Left renal cortex interstitium (tissue), 4 donors: ENCODE results near the gene LRRC32. TPM values are rescaled to one million over a fixed set of nuclear protein-coding genes. Genes with fewer than 3 reads are reported as not detected.
"Not testable (repeated sequence)": the region's sequence is repeated elsewhere in the genome, so short reads cannot be mapped to it uniquely, and the experiment has no call there.

Source experiments
- DNase-seq, 4 donors: peaks; one replicate each; pipeline ENCODE4 v3.0.0-alpha.2; 2013; ENCODE audit warnings: low read depth in 4 of 4, low spot score in 2 of 4, missing footprints in 1 of 4
- polyA plus RNA-seq, 4 donors: library from polyadenylated mRNA; unstranded; fragments of 120-200 nt; gene quantifications; one replicate each; pipeline ENCODE4 v1.2.1, GENCODE V29; 2013; ENCODE audit not compliant: insufficient read length in 4 of 4

Gene LRRC32
- polyA plus RNA-seq, 4 donors = 57.0 to 79.4 (median 61.6) TPM

- no peak for DNase-seq
These were observed 38.1 kb downstream of the LRRC32 start for GRCh38 chr11:76632492-76632891.

DNA sequence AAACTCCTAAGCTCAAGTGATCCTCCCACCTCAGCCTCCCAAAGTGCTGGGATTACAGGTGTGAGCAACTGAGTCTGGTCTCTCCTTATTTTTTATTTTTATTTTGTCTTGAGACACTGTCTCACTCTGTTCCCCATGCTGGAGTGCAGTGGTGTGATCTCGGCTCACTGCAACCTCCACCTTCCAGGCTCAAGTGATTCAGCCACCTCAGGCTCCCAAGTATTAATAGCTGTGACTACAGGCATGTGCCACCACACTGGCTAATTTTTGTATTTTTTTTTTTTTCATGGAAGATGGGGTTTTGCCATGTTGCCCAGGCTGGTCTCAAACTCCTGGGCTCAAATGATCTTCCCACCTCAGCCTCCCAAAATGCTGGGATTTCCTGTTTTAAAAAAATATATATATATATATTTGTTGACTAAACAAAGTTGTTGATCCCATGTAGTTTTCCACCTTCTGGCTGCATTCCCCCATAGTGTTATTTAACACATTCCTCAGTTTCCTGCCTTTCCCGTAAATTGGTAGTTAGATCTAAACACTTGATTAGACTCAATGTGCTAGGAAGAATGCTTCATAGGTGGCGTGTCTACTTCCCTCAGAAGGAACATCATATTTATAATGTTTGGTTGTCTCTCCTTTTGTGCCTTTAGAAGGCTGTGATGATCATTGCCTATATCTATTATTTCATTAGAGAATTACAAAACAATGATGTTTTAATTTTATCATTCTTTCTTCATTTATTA, 38.8 kb downstream of the LRRC32 start:
- no peak for DNase-seq

GRCh38 chr11:76630600-76631281, 39.8 kb downstream of the LRRC32 start:
- DNase-seq = no peak

DNA sequence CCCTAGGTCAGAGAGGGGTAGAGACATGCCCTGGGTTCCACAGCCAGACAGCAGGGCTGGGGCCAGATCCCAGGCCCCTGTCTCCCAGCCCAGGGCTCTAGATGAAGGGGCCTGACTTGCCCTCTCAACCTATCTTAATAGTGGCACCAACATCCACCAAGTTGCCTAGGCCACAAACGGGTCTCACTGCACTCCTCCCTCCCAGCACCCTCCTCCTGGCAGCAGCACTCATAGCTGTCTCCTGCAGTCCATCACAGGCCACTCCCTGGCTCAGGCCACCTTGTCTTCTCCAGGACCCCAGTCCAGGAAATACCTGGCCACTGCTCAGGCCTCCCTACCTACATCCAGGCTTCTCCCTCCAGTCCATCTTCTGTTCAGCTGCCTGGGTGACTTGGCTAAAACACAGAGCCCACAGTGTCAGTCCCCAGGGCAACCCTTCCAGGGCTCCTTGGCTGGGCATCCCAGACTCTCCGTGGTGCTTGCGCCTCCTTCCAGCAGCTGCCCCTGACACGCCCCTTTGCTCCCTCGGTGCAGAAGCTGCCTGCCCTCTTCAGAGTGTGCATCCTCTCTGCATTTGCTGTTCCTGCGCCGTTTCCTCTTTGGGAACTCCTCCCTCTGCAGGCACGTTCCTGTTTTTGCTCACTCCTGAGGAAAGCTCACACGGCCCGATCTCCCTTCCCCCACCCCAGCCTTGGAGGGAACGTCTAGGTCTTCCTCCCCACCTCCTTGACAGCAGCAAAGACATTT, 40.5 kb downstream of the LRRC32 start:
- no peak for DNase-seq

DNA sequence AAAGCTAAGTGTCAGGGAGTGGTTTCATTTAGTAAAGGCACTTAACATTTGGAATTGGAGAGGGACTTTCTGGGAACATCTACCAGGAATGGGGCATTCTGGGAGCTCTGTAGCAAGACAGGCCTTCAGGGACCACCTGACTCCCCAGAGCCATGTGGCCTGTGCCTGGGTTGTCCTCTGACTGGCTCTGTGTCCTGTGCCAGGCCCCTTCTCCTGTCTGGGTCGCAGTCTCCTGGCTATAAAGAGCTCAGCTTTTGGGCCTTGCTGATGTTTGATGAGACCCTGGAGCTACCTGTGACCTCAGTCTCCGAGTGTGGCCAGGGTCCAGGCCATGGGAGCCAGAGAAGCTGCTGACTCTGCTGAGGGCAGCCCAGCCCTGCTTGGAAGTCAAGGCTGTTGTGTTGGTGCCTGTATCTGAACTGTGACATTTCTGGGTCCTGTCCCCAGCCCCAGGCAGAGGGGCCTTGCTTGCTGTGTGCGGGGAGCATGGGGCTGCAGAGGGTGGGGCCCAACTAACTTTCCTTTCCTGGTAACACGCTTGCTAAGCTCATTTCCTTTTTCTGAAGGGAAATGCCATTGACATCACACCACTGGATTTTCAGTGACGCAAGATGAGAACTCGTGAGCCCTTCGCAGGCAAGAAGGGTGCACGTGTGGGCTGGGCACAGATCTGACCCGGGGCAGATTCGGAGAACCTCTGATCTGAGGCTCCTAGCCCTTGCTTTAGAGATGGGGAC, 41.3 kb downstream of the LRRC32 start:
- no peak for DNase-seq

- no peak for DNase-seq
These were observed 42.1 kb downstream of the LRRC32 start for GRCh38 chr11:76628408-76628947.

DNA sequence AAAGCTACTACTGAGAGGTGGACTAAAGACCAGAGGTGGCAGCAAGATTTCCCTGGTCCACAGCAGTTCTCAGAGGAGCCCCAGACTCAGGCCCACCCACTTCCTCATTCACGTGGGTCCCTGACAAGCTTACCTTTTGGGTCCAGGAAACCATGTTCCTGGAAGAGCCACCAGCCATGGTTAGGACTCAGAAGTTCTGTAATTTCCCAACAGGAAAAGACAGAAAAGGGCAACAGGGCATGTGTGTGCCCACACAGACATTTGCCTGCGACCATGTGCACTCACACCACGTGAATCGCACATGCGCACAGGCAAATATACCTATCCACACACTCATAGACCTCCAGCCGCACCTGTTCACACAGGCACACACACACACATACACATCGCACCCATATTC, 42.9 kb downstream of the LRRC32 start:
- DNase-seq = no peak

- DNase-seq = no peak
These were observed 43.6 kb downstream of the LRRC32 start for GRCh38 chr11:76626921-76627401.

DNA sequence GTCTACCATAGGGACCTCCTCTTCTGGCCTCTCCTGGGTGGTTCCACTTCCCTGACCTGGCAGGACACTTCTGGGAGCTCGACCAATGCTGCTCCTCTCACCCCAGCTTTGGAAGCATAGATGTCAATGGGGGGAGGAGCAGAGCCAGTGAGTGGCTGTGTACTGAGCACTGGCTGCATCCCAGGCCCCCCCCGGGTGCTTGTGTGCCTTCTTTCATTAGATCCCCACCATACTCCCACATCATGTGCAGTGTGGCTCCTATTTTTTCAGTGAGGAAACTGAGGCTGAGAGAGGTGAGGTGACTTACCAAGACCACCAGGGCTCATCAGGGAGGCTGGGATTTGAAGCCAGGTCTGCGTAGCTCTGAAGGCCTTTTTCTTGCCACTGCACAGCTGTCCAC, 44.3 kb downstream of the LRRC32 start:
- no peak for DNase-seq

DNA sequence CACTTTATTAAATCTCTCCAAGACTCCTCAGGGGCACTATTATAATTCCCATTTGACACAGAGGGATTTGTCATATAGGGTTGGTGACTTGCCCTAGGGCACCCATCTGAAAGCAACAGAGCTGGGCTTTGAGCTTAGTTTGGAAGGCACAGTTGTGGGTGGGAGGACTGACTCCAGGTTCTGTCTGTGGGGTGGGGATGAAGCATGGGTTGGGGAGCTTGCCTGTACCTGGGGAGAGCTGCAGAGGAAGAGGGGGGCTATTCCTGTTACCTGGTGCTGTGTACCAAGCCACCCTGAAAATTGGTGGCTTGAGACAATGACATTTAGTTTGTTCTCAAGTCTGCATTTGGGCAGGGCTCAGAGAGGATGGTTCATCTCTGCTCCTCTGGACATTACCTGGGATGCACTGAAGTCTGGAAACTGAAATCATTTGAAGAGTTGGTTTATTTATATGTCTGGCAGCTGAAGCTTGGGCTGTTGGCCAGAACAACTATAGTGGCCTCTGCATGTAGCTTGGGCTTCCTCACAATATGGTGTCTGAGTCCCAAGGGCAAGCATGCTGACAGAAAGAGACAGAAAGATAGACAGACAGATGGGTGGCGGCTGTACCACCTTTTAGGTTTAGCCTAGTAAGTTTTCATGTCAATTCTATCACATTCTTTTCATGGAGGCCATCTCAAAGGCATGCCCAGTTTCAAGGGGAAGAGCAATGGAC, 44.9 kb downstream of the LRRC32 start:
- no peak for DNase-seq

GRCh38 chr11:76624500-76625379, 45.8 kb downstream of the LRRC32 start:
- DNase-seq = no peak

DNA sequence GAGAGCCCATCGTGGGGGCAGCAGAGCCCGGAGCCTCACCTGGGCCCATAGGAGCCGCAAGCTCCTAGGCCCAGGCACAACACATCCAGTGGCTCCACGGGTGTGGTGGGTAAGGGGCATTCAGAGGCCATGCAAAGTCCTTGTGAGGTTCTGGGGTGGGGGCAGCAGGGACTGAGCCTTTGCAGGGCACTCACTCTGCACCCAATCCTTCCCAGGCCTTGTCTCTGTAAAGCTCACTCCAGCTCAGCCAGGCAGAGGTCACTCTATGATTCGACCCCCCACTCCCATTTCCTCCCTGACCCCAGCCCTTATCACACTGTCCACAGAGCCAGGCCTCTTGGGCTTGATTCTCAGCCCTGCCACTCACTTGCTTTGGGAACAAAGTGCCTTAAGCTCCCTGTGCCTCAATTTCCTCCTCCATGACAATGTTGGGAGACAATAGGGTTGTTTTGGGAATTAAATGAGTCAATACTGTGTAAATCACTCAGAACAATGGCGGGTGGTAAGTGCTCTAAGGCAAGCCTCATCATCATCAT, 46.6 kb downstream of the LRRC32 start:
- DNase-seq = no peak

- no peak for DNase-seq
These were observed 47.2 kb downstream of the LRRC32 start for GRCh38 chr11:76623171-76623883.

DNA sequence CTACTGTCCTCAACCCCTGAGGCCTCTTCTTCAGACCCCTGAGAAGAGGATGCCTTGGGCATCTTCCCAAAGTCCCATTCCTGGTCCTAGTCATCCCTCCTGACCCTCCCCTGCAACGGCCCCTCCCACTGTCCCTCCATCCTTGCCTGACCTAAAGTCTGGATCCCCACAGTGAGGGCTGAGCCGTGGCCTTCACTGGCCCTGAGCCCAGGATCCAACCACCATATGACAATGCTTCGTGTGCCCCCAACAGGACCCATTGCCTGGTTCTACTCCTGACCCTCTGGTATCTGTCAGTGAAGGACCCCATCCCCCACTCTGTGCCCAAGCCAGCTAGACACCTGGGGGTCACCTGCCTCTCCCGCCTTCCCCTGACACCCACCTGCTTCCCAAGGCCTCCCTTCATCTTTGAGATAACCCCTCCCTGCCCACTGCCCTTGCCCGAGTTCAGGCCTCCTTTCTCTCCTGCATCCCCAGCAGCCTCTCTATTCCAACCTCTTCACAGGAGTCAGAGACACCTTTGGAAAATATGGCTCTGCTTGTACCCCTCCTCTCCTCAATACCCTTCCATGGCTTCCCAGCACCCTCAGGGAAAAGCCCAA, 48.0 kb downstream of the LRRC32 start:
- DNase-seq = no peak

GRCh38 chr11:76621868-76622267, 48.7 kb downstream of the LRRC32 start:
- DNase-seq = no peak

DNA sequence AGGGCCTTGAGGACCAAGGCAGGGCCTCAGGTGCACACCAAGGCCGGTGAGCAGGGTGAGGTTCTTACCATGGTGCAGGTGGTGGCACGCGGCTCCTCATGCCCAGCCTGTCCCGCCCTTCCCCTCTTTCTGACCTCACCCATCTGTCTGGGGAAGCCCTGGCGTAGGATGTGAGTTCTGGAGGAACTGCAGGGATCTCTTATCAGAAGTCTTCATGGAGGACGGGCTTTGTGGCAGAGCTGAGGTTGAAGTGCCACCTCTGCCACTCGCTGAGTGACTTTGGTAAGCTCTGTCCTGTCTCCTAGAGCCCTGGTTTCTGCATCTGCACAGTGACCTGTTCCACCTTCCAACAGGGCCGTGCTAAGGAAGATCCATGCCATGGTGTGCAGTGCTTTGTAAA, 49.1 kb downstream of the LRRC32 start:
- no peak for DNase-seq

DNA sequence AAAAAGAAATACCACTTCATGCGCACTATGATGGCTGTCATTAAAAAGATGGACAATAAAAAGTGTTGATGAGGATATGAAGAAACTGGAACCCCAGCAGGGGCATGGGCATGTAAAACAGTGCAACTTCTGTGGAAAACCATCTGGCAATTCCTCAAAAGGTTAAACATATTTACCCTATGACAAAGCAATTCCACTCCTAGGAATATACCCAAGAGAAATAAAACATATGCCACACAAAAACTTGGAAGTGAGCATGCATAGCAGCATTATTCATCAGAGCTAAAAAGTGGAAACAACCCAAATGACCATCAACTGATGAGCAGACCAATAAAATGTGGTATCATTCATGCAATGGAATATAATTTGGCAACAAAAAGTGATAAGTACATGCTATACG, 50.1 kb downstream of the LRRC32 start:
- no peak for DNase-seq

DNA sequence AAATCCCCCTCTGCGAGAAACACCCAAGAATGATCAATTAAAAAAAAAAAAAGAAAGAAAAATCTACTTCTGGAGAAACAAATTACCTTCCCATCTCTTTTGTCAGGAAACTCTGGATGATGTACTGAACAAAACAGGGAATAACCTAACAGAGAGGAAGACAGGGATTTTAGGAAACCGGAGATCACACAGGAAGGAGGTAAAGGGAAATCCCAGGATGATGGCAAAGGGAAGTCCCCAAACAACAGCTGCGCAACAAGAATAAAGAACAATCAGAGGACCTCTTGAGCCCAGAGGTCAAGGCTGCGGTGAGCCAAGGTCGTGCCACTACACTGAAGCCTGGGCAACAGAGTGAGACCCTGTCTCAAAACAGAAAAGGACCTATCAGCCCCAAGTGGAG, 50.7 kb downstream of the LRRC32 start:
- not testable (repeated sequence) for DNase-seq
